ENCODE results near the gene MEI4.
"Not testable (repeated sequence)": the region's sequence is repeated elsewhere in the genome, so short reads cannot be mapped to it uniquely, and the experiment has no call there.

Gene MEI4, protein sequence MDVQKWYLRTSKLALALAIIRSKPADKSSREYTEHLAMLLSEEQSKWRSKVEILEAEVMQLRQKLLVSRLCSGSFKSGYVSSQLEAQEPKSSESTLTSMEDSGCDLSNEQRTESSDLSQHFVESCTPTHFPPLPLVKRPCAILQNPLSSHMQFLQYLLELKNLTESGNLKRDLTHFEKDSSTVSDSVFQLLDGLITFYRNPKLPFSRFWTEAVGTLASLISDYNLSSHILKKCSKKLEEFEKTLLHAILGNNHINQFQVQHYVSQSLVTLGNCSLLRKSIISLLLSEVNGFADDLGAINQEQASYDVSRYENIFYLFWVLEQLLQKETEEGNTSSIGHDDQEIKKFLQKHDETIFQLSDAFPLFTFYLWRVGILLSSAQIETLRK

DNA sequence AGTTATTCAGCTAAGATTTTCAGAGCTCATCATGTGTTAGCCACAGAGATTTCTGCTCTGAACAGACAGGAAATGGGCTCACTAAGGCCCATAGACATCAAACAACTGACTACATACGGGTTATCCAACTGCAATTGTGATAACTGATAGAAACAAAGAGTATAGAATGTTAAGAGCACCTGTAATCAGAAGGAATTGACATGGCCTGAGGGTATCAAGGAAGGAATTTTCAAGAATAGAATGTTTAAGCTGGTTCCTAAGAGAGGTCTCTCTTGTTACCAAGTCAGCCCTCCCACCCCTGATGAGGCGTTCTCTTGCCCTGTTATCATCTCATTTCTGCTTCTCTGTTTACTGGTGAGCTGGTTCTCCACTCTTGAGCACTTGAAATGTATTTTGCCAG is at the start of gene MEI4:
Gene MEI4 (plus strand): TSS at position 301 of the 400 bp plus-strand sequence. CDS start 37,633 bp downstream, outside the sequence.
- DNase-seq (ENCODE audit: low read depth, low spot score): no peak

DNA sequence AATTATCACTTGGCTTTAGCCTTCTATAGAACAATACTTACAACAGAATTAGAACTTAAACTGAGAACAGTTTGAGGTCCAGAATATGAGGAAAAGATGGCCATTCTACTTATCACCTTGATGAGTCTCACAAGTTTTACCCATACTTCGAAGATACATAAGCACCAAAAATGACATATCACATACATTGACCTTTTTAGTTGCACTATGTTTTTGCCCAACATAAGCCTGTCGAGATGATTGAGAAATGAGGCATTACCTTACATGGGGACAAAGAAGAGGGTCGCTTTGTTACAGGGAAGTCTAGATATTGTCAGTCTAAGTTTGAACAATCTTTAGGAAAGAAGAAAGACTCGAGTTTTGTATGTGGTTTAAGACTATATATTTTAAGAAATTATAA is 48.4 kb upstream of the MEI4 start:
- no peak for DNase-seq (ENCODE audit: low read depth, low spot score)

DNA sequence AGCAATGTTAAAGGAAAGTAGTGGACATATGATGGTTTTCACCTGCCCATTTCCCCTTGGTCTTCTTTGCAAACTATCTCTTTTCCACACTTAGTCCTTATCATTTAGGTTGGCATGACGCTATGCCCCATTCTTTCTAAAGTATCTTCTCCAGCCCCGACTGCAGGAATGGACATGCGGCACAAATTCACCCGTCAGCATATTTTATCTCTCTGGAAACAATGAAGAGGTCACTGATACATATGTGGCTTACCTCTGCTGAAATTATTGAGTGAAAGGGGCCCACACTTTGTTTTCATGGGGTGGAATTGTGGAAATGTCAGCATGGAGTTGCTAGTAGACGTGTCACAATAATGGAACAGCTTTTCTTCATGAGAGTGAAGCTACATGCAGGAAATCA is 45.8 kb upstream of the MEI4 start:
- no peak for DNase-seq (ENCODE audit: low read depth, low spot score)

DNA sequence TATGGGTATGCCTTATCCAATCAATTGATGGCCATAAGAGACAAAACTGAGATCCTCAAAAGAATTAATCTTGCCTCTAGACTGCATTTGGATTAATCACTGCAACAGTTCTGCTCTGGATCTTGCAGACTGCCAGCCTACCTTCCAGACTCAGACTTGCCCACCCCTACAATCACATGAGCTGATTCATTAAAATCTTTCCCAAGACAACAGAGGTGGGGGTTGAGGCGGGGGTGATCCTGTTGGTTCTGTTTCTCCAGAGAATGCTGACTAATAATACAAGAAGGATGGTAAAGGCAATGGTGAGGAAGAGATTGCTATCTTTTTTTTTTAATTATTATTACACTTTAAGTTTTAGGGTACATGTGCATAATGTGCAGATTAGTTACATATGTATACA is 43.7 kb upstream of the MEI4 start:
- no peak for DNase-seq (ENCODE audit: low read depth, low spot score)

DNA sequence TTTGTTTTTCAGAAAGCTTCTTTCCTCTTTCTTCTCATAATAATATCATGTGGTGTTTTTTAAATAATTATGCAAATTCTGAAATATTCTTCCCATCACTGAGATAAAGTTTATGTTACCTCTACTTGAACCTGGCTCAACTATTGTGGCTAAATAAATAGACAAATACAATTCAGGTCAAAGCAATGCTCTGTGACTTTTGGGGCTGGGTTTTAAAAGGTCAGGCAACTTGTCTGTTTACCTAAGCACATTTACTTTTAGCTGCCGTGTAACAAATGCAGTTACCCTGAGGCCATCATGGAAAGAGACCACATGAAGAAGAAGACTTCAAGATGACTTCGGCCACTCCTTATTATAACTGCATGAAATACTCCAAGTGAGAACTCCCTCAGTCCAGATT is 33.7 kb upstream of the MEI4 start:
- no peak for DNase-seq (ENCODE audit: low read depth, low spot score)

DNA sequence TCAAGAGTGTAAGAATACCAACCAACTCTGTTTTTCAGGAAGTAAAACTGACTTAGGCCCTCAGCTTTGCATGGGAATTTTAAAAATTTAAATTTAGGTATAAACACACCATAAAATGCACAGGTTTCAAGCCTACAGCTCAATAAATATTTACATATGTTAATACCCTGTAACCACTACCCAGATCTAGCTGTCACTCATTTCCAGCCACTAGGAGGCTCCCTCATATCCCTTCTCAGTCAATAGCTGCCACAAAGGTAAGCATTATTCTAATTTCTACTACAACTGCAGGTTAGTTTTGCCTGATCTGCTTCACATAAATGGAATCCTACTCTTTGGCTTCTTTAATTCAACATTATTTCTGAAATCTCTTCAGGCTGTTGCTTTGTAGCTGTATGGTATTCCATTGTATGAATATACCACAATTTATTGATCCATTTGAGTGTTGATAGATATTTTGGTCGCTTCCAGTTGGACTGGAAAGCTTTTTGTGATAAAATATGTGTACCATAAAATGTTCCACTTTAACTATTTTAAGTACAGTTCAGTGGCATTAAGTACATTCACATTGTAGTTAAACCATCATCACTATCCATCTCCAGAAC is 32.5 kb upstream of the MEI4 start:
- DNase-seq (ENCODE audit: low read depth, low spot score): no peak

DNA sequence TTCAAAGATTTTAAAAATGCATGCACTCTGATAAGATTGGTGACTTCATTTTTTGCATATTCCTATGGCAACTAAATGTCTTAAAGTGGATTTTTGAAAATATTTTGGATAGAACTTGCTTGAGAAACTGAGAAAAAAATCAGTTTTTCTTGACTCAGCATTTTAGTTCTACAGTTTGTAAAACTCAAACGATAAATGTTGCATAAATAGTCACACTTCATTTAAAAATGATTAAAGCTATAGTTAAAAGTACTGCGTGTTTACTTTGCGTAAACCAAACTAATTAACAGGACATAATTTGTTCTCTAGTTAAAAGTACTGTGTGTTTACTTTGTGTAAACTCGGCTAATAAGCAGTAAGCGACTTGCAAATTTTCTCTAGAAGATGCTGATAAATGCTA is 28.3 kb upstream of the MEI4 start:
- no peak for DNase-seq (ENCODE audit: low read depth, low spot score)

DNA sequence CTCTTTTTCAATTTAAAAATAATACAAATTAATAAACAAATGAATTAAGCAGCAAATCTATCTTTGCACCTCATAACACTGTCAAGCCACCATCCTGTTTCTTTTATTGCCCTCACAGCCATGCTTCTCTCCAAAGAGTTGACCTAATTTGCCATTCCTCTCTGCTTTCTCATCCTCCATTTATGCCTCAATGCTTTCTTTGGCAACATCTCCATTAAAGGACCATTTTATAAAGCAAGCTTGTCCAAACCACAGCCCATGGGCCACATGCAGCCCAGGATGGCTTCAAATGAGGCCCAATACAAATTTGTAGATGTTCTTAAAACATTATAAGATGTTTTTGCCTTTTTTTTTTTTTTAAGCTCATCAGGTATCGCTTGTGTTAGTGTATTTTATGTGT is 26.4 kb upstream of the MEI4 start:
- no peak for DNase-seq (ENCODE audit: low read depth, low spot score)

DNA sequence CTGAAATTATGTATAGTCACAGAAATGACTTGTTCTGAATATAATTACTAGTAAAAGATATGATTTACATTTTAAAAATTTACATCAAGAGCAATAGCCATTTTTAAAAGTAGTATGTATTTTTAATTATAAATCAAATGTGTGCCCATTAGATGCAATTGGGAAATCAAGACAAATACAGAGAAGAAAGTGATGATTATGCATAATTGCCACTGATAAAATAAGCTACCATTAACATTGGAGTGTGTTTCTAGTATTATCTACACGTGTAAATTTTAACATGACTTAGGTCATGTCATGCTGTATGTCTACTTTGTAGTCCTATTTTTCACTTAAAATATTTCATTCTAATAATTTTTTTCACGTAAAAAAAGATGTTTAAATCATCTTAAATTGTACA is 22.8 kb upstream of the MEI4 start:
- DNase-seq (ENCODE audit: low read depth, low spot score): no peak

DNA sequence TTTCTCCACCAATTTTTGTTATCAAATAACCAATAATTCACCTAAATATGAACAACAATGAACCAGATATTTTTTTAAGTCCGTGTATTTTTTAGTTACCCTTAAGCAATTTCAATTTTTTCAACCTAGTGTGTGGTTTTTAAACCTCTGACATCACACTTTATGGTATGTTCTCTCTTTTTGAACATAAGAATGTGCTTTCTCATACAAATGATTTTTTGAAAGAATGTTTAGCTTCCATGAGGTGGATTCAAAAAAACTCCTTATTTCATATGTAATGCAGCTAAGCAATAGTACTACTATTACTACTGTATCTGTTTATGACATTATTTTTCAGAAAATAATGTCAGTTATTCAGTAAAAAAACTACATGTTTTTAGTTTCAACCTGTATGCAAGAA is 19.4 kb upstream of the MEI4 start:
- no peak for DNase-seq (ENCODE audit: low read depth, low spot score)

DNA sequence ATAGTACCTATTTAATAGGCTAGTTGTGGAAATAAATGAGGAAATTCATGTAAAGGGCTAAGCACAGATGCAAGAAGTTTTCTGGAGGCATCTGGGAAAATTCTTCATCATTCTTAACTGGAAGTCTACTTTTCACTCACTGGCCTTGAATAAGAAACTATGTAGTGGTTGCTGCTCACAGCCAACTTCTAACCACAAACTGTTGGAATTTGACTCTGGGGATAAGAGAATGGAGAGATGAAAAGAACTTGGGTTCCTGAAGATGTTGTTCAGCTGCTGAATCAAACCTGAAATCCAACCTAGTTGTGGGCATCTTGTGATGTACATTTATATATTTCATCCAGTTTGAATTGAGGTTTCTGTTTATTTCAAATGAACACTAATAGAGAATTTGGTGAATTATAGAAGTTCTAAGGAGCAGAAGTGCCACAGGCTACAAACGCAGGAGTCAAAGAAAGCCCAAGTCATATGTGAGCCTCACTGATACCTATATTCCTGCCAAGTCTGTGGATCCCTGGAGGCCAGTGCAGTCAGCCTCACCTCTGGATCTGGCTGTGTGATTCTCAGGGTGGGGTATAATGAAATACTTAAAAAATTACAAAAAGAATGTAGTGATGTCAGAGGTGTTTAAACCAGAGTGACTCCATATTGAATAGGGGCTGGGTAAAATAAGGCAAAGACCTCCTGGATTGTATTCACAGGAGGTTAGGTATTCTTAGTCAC is 18.7 kb upstream of the MEI4 start:
- no peak for DNase-seq (ENCODE audit: low read depth, low spot score)

DNA sequence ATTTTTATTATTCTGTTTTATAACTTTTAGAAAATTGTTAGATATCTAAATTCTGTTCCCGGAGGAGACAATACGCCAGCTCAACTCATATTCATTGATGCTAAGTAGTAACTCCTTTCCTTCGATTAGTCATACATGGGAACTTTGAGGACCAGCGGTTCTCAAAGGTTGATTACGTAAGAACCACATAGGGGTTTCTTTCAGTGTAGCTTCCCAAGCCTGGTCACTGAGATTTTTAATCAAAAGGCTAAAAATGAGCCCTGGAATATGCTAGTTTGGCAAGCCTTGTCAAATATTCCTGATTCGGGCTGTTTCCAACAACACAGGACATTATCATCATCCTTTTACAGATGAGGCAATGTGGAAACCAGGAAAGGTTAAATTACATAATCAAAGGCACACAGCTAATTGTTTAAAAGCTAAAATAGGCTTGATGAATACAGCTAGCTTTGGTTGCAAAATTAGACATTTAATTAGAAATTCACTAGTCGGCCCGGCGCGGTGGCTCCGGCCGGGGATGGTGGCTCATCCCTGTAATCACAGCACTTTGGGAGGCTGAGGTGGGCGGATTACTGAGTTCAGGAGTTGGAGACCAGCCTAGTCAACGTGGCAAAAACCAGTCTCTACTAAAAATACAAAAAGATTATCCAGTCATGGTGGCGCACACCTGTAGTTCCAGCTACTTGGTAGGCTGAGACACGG is 14.6 kb upstream of the MEI4 start:
- no peak for DNase-seq (ENCODE audit: low read depth, low spot score)

DNA sequence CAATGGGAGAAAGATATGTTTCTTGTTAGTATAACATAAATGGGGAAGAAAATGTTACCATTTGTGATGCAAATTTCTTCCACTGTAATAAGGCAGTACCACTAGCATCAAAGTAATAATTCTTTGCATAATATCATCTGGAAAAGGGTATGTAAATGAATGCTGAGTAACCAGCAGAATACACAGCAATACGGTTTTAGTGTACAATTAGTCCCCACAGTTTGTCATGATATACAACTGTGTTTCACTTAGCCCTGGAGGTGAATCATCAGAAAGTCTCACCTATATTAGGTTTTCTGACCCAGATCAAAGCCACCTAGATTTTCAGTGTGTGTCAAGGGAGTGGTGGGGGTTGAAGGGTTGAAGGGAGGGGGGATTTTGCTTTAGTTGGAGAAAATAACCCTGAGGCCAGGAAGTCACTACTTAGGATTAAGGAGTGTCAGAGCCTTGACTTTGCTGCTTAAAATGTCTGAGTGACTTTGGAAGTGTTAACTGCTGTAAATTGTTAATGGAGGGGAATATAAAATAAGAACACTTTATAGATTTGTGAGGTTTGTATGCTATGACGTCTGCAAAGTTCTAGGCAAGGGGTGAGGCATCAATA is 8.6 kb upstream of the MEI4 start:
- no peak for DNase-seq (ENCODE audit: low read depth, low spot score)

DNA sequence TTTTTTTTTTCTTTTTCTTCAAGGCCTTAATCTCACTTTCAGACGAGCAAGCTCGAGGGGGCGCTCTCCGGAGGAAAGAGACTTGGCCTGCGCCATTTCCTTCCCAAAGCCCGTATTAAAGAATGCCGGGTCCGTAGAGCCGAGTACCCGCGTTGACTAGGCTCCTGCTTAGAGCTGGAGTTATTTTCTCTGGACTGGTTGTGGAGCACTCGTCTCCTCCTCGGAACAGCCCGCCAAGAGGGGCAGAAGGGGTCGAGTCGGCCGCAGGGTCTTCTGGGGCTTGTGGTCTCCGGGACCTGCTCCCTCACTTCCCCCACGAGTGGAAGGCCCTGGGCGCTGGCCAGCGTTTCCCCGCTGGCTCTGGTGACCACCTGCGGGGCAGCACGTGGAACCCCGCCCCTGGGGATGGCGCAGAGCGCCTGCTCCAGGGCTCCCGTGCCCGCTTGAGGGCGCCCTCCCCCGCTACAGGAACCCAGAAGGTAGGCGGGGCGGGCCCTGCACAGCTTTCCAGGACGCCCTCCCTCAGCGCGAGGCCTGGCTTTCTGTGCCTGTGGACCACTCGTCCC is 2.7 kb upstream of the MEI4 start:
- no peak for DNase-seq (ENCODE audit: low read depth, low spot score)

DNA sequence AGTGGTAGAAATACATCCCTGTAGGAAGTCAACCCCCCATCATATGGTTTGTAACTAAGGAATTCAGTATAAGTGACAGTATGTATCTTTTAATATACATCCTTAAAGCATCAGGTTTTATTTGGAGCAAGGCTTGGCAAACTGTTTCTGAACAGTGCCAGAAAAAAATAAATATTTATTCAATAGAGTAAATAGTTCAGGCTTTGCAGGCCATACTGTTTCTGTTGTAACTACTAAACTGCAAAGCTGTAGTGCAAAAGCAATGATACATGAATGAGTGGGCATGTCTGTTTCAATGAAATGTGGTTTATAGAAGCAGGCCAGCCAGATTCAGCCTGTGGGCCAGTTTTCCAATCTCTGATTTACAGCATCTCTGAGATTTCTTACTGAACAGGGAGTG is 977 bp downstream of the MEI4 start:
- no peak for DNase-seq (ENCODE audit: low read depth, low spot score)

DNA sequence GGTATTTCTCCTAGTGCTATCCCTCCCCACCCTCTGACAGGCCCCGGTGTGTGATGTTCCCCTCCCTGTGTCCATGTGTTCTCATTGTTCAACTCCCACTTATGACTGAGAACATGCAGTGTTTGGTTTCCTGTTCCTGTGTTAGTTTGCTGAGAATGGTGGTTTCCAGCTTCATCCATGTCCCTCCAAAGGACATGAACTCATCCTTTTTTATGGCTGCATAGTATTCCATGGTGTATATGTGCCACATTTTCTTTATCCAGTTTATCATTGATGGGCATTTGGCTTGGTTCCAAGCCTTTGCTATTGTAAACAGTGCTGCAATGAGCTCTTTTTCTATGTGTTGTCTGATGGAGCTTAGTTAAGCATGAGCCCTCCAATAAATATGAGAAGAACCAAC is 2.2 kb downstream of the MEI4 start:
- not testable (repeated sequence) for DNase-seq (ENCODE audit: low read depth, low spot score)

DNA sequence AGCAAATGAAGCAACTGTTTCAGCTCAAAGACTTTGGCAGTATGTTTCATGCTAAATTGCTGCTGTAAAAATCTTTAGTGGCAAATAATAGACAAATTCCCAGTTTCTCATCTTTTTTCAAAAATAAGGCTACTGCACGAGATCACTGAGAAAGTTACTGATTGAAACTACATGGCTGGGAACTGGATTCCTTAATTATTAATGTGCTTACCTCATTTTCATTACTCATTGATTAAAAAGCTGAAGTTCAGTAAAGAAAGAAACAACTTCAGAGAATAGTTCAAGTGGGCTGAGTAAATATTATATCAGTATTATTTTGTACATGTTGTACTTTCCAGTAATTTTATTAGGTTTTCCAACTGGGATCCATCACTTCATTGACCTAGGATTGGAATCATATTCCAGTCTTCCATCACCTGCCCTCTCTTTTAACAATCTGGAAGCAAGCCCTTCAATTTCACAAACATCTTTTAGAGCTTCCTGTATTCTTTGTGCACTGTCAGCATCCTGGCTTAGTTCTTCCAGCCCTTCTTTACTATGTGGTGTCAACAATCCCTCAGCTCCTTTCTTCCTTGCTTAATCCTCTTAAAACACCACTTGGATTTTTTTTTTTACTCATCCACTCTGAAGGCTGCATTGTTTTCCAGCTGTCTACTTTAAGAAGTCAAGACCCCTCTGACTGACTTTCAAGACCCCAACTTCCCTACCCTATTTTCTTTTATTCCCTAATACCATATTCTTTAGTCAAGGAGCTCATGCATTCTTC is 4.3 kb downstream of the MEI4 start:
- DNase-seq (ENCODE audit: low read depth, low spot score): no peak

DNA sequence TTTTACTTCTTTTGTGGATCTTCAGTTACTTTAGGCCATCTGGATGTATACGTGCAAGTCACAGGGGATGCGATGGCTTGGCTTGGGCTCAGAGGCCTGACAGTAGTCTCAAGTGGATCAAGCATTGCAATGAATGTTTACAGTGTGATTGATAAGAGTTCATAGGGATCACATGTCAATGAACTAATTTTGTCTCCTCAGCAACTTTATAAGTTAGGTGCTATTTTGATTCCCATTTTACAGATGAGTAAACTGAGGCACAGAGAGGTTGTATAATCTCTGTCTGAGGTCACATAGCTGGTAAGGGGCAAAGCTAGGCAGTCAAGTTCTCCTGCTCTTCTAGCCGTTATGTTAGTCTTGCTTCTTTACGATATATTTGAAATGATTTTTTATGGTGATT is 13.5 kb downstream of the MEI4 start:
- no peak for DNase-seq (ENCODE audit: low read depth, low spot score)

DNA sequence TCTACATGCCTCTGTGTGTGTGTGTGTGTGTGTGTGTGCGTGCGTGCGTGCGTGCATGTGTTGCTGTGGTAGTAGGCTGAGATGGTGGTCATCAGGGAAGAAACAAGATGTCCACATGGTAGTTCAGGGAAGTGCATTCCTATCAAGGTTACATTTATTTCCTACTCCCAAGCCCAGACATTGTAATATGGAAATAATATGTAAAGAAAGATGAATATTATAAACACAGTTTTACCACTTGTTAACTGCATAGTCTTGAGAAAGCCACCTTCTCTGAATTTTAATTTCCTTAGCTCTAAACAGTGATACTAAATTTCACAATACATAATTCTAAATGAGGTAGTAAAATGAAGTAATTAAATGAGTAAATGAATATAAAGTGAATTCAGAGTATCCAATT is 14.0 kb downstream of the MEI4 start:
- DNase-seq (ENCODE audit: low read depth, low spot score): no peak

DNA sequence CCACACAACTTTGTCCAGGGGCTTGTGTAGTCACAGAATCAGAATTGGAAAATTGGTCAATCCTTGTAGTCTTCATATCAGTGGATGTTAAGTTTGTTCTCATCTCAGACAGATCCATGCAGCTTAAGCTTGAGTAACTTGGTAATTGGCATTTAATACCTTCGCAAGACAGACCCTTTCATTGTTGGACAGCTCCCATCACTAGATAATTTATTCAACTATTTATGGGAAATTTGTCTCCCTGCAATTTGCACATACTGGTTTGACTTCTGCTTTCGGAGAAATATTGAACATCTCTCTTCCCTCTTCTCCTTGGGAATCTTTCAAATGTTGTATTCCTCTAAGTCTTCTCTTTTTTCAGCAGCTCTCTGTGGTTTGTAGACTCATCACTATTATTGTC is 17.1 kb downstream of the MEI4 start:
- DNase-seq (ENCODE audit: low read depth, low spot score): no peak

DNA sequence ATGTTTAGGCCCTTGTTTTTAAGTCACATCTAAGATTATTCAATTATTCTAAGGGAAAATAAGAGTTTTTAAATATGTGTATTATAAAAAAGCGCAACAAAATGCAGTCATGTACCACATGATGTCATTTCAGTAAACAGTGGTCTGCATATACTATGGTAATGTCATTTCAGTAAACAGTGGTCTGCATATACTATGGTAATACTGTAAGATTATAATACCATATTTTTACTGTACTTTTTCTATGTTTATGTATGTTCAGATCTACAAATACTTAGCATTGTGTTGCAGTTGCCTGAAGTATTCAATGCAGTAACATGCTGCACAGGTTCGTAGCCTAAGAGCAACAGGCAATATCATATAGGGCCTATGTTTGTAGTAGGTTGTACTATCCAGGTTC is 21.4 kb downstream of the MEI4 start:
- DNase-seq (ENCODE audit: low read depth, low spot score): no peak
